Ammon's horn (tissue), 1 donor: ENCODE measurements around the gene ZCCHC24.
A peak's percentile ranks its signal among the peaks of the same experiment; 100 is the strongest.

Experiments used
- DNase-seq: peaks from one replicate; pipeline ENCODE4 v3.0.0-alpha.2; 2016; ENCODE audit warnings: low spot score

ZCCHC24 gene

DNA sequence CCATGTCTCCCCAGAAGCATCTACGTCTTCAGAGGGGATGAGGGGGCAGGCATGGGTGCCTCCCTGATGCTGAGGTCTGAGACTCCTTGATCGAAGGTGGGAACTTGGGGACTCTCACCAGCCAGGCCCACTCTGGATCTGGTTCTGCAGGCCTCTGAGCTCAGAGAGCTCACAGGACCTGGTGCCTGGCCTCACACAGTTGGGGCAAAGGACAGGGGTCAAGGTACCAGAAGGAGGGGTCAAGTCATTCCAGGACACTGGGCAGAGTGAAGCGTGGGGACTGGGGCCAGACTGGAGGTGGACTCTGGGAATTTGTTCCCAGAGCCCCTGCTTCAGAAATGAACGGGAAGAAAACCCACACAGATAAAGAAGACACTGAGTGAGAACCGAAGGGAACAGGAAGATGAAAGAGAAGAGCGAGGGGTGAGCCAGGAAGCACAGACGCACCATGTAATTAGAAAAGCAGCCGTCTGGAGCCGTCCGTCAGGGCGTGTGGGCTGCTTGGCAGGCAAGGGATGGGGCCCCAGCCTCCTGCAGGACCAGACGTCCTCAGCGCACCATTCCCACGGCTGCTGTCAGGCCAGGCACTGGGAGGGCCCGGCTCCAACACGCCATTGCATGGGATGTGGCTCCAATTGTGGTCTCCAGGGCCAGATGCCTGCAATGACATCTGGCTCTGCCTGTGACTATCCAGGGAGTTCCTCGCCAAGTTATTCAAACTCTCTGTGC lies 47.7 kb downstream of the ZCCHC24 start:
- DNase-seq: no peak

- no peak for DNase-seq
These were observed 48.4 kb downstream of the ZCCHC24 start for GRCh38 chr10:79397051-79397450.

- no peak for DNase-seq
These were observed 48.9 kb downstream of the ZCCHC24 start for GRCh38 chr10:79396520-79396919.

GRCh38 chr10:79394664-79395063 lies 50.8 kb downstream of the ZCCHC24 start:
- DNase-seq: no peak

DNA sequence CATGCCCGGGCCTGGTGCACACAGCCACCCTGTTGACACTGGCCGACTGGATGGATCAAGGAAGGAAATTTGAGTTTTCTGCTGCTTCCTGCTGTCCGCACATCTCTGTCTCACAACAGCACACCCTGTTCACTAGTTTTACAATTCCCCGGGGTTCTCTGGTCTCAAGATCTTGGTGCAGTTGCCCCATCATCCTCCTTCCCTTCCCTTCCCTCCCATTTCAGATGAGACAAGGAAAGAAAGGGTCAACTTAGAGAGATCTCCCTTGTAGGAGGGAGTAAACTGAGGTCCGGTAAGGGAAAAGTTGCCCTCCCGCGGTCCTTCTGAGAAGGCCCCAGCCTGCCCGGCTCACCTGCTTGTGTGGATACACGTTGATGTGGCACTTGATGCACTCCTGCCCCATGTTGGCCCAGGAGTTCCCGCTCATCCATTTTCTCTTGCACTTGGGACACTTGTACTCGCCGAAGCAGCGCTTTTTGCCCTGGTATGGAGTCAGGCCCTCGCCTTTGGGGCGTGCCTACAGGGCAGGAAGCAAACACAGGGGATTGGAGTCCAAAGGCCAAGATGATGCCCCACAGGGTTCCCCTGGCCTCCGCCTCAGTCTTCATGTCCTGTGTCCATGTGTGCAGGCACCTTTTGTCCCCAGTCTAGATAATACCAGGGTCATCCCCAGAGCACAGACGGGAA lies 51.4 kb downstream of the ZCCHC24 start:
- DNase-seq: no peak

DNA sequence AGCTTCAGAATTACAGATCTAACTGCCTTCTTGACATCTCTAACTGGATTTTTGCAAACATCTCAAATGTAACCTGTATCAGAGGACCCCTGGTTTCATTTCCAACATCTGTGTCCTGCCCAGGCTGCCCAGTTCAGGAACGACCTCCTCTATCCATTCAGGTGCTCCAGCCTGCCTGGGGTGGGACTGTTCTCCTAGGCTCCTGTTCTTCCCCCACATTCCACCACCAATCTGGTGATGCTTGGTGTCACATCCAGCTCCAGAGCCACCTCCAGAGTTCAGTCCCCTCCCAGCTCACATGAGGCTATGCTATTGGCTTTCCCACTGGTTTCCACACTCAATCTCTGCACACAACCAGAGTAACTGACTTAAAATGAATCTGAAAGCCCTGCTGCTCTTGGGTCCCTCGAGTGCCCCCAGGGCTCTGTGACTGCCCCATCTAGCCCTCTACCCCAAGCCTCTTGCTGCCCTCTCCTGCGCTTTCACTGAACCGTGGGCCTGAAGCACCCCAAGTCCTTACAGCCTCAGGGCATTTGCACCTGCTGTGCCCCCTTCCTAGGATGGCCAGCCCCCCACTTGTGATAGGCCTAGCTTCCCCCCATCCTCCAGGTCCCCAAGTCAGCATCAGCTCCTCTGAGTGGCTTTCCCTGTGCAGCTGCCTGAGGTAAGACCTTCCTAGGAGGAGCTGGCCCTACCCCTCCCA lies 52.1 kb downstream of the ZCCHC24 start:
- no peak for DNase-seq

- no peak for DNase-seq
These were observed 52.8 kb downstream of the ZCCHC24 start for GRCh38 chr10:79392506-79393176.

DNA sequence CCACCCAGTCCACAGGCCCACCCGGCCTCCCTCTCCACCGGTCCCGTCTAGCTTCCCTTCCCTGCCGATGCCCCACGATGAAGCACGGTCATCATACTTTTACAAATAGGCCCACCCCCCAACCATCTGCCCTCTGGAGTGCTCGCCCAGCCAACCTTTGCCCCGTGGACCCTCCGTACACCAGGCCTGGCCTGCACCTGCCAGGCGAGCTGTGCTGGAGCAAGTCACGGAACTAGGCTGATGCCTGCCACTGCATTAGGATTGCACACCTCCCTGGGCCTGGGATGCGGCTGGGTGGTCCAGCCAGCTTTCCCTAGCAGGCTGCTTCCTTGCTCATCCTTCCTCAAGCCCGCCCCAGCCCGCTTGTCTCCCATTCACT lies 53.4 kb downstream of the ZCCHC24 start:
- DNase-seq: no peak

DNA sequence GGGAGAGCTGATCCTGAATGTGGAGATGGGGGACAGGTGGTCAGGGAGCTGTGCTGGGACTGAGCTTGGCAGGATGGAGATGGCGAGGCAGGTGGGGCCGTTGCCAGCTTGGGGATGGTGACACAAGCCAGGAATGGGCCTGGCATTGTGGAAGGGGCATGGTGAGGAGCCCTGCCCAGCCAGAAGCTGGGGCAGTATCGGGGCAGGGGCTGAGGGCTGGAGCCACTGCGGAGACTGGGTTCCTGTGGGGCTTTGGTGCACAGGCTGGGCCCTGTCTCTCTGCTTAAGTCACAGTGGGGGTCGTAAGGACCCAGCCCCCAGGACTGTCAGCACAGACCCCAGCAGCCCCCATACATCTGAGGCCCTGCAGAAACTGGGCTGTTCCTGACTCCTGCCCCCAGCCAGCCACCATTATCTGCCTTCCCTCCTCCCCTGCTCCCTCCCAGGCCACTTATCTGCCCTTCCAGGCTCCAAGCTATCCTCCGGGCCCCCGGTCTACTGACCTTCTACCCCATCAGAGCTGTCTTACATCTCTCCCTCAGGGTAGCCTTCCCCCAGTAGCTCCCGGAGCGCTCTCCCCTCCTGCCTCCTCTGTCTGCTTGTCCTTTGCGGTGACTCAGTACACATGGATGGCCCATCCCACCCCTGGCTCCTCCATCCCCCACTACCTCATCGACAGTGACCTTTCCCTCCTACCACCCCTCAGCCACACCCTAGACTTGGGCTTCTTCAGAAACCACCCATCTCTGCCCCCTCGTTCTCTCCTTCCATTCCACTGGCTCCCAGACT lies 54.0 kb downstream of the ZCCHC24 start:
- no peak for DNase-seq

DNA sequence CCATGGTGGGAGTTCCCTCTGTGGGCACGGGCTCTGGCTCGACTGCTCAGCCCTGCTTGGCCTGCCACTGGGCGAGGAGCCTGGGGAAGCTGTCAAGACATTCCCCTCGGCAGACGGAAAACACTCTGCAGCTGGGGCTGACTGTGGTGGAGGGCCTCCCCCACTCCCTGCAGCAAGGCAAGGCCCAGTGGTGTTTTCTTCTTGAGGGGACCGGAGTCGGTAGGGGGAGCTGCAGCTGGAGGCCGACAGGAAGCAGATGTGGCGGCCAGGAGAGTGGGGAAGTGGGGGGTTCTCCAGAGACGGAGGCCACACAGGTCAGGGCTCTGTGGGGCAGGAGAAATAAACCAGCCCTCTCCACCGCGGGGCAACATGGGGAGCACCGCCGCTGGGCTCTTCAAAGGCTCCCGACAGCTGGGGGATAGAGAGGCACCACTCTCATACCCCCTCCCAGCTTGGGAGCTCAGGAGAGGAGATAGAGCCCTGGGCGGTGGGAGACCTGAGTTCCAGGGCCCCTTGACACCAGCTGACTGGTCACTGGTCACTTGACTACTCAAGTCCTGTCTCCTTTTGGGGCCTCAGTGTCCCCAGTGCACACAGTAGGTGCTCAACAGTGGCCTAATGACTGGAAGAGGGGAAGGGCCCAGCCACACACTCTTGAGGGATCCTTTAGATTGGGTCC lies 54.7 kb downstream of the ZCCHC24 start:
- no peak for DNase-seq

DNA sequence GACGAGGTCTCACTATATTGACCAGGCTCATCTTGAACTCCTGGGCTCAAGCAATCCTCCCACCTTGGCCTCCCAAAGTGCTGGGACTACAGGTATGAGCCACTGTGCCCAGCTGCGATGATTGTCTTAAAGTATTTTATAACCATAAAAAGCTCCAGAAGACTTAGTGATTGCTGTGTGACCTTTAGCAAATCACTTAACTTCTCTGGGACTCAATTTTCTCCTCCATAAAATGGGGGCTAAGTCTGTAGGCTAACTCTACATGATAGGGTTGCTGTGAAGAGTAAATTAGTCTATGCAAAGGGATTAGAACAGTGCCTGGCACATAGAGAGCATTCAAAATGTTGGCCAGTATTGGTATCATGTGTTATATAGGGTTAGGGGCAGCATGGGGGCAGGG lies 55.4 kb downstream of the ZCCHC24 start:
- no peak for DNase-seq

DNA sequence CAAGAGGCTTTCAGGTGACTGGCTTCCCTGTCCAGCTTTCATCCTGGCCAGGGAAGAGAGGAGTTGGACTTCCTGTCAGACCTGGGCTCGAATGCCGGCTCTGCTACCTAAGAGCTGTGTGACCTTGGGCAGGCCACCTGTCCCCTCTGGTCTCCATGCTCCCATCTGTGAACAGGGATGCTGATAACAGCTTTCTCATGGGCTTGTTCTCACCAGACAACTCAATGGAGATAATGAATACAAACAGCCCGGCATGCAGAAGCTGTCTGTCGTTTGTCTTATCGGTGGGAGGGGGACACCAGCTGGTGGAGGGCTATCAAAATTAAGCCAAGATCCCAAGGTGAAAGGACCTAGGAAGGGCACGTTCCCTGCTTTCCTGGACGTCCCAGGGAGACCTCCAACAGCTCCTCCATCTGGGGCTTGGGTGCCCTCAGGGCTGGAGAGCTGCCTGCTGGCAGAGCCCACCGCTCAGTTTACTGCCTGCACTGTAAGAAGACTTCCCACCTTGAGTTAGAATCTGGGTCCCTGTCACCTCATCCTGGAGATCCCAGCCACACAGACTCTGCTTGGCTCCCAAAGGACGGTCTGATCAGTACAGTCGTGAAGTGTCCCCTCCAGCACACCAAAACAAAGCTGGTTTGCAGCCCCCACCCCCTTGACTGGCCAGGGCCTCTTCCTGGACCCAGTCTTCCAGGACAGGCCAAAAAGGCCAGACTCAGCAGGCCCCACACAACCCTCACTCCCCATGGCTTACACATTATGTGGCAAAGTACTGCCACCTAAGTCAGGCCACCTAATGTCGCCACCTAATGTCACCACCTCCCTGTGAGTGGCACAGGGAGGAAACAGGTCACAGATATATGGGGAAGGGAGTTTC lies 57.2 kb downstream of the ZCCHC24 start:
- DNase-seq: no peak

- DNase-seq: no peak
These were observed 57.9 kb downstream of the ZCCHC24 start for GRCh38 chr10:79387466-79387973.

GRCh38 chr10:79386637-79387465 lies 58.6 kb downstream of the ZCCHC24 start:
- no peak for DNase-seq

DNA sequence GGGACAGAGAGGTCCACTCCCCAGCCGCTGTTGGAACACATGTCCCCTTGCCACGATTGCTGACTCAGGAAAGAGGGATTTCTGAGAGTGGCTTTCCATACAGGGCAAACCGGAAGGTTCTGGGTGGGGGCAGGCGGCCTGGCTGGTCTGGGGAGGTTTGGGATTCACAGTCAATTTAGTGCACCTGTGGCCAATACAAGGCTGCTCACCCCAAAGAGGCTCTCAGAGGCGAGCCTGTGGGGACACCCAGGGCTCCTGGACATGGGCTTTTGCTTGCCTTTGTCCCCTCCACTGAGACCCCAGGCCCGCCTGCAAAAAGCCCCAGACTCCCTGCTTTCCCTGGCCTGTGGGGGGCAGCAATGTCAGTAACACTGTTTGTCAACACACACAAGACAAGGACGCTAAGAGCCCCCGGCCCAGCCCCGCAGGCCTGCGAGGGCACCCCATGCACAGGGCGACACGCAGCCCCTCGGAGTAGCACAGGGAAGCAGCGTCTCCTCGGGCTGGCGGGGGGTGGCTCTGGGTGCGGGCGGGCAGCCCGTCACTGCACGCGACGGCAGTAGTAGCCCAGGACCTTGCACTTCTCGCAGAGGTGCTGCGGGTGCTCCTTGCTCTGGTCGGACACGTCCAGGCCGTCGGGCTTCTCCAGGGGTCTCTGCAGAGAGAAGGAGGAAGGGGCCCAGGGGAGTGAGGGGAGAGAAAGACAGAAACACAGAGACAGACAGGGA lies 59.5 kb downstream of the ZCCHC24 start:
- peak; percentile 3 for DNase-seq

DNA sequence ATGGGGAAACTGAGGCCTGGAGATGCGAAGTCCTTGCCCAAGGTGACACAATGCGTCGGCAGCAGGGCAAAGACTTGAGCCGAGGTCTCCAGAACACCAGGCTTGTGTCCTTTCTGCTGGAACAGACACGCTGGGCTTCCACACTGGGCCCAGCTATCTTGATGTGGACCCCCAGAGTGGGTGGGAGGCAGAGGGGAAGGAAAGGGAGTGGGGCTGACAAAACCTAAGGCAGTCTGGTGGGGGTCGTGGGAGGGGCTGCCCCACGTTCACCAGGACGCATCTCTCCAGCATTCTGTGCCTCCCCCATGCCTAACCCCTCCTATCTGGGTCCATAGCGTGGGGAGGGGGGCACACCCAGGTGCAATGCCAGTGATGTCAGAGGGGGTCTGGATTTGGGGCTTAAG lies 60.0 kb downstream of the ZCCHC24 start:
- DNase-seq: no peak

GRCh38 chr10:79384773-79385391 lies 60.5 kb downstream of the ZCCHC24 start:
- no peak for DNase-seq
